Superior temporal gyrus (tissue), 1 donor: ENCODE results near the gene BAMBI.
A peak's percentile ranks its signal among the peaks of the same experiment; 100 is the strongest.

Experiments
- DNase-seq: peaks from one replicate; pipeline ENCODE4 v3.0.0-alpha.2; 2016; ENCODE audit errors: extremely low spot score

The BAMBI gene

DNA sequence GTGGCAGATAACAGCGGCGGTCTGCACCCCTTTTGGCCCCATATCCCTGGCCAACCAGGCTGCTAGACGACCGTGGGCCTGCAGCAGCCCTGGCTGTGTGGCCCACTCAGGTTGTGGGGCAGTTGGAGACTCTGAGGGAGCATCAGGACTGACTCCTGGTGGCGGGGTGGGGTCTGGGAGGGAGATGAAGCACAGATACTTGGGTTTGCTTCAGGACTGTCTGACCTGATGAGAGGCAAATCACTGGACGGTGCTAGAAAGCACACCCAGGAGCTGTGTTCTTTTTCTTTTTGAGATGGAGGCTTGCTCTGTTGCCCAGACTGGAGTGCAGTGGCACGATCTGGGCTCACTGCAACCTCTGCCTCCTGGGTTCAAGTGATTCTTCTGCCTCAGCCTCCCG lies 28.2 kb downstream of the BAMBI start:
- DNase-seq = no peak

- DNase-seq = no peak
Observed at GRCh38 chr10:28709001-28709710, 31.8 kb downstream of the BAMBI start.

DNA sequence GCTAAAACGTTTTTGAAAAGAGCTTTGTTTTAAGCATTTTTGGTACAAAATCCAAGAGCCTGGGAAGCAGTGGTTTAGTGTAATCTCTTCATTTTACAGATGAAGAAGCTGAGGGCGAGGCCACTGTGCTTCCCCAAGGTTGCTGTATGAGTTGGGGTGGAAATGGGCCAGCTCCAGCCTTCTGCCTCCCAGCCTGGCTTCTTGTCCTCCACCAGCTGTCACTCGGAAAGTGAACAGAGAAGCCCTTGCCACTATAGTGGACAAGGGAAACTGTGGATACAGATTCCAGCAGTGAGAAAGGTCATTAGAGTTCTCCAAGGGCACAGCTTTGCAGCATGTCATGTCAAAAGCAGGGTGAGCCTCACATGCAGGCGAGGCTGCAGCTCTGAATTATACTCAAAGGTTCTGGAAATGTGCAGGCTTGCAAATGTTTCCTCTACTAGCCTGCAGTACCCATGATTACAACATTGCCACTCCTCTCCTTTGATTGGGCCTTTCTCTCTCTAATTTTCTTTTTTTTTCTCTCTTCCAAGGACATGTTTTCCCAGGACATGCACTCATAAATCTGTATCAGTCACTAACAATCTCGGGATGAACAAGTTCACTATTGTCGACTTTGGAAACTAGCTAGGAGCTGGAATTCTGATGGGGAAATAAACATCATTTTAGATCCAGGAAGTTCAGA lies 33.0 kb downstream of the BAMBI start:
- no peak for DNase-seq

DNA sequence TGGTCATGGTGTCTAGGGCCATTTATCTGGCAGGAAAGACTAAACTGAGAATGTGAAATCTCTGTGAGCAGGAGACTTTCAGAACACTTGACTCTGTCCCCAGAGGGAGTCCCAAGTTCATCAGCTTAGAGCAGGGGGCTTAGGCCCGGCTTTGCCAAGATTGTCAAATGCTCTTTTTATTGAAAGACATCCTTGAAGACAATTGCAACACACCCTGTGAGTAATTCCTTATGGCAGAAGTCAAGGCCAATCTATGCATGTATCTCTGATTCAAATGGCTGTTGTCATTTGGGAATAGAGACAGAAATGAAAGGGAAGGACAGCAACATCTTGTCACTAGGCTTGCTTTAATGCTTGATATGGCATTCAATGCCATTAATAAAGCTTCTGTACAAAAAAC lies 33.7 kb downstream of the BAMBI start:
- no peak for DNase-seq

GRCh38 chr10:28711776-28712175 lies 34.5 kb downstream of the BAMBI start:
- no peak for DNase-seq

- DNase-seq = no peak
Observed at GRCh38 chr10:28713626-28714352, 36.5 kb downstream of the BAMBI start.

DNA sequence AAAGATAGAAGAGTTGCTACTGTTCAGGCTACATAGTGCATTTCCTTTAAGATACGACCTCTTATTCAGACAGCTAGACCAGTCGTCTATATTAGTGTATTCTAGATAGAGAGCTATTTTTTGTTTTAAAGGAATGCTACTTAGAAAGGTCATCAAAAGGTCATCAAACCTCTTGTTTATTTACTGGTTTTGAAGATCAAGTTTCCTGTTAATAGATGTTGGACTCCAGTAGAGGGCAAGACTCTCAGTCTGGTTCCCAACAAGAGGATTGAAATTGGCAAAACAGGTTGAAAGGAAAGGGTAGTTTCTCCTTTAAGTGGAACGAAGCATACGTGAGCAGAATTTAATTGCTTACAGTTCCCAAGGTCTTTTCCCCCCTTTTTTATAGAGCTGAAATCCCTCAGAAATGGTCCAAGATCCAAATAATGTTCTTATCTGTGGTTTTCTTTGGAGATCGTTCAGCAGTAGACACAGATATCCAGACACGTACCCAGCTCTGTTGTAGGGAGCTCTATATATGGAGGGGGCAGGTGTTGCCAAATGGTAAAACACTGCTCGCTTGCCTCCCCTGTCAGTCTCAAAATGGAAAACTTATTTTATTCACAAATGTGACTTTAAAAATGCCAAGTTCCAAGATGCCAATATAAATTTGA lies 37.2 kb downstream of the BAMBI start:
- DNase-seq = no peak

- DNase-seq = no peak
Observed at GRCh38 chr10:28715246-28715645, 37.9 kb downstream of the BAMBI start.

- no peak for DNase-seq
Observed at GRCh38 chr10:28715757-28716156, 38.4 kb downstream of the BAMBI start.

DNA sequence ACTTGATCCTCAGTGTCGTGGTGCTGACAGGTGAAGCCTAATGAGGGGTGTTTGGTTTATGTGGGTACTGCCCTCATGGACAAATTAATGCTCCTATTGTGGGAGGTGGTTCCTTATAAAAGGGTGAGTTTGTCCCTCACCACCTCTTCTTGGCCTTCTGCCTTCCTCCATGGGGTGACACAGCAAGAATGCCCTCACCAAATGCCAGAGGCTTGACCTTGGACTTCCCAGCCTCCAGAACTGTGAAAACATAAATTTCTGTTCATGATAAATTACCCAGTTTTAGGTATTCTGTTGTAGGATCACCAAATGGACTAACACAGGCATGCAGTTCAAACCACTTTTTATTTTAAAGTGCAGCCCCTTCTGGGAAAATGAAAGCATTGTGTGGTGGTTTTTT lies 39.4 kb downstream of the BAMBI start:
- DNase-seq = no peak

DNA sequence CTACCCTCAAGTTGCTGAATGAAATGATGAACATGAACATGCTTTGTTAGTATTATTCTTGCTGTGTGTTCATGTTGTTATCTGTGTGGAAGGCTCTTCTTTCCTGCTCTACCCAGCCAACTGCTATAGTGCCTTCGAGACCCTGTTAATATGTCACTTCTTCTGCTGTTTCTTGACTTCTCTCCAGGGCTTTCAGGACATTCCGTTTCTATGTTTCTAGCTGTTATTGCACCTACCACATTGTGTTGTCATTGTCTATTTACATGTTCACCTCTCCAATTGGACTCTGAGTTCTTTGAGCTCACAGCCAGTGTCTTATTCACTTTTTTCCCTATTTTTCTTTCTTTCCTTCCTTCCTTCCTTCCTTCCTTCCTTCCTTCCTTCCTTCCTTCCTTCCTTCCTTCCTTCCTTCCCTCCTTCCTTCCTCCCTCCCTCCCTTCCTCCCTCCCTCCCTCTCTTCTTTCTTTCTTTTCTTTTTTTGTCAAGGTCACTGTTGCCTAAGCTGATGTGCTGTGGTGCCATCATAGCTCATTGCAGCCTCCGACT lies 40.4 kb downstream of the BAMBI start:
- DNase-seq = no peak

DNA sequence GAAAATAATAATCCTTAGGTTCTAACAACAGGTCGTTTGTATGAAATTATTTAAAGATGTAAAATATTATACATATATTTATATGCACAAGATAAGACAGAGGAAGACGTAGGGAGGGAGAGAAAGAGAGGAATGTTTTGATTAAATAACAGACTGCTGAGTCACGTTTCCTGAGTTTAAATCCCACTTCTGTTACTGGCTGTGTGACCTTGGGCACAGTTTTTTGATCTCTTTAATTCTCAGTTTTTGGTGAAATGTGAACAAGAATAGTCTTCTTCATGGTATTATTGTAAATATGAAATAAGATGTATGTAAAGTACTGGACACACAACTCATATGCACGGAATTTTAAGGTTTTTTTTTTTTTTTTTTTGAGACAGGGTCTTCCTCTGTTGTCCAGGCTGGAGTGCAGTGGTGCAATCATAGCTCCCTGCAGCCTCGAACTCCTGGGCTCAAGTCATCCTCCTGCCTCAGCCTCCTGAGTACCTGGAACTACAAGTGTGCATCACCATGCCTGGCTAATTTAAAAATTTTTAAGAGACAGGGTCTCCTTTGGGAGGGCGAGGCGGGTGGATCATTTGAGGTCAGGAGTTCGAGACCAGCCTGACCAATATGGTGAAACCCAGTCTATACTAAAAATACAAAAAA lies 42.6 kb downstream of the BAMBI start:
- DNase-seq = no peak

DNA sequence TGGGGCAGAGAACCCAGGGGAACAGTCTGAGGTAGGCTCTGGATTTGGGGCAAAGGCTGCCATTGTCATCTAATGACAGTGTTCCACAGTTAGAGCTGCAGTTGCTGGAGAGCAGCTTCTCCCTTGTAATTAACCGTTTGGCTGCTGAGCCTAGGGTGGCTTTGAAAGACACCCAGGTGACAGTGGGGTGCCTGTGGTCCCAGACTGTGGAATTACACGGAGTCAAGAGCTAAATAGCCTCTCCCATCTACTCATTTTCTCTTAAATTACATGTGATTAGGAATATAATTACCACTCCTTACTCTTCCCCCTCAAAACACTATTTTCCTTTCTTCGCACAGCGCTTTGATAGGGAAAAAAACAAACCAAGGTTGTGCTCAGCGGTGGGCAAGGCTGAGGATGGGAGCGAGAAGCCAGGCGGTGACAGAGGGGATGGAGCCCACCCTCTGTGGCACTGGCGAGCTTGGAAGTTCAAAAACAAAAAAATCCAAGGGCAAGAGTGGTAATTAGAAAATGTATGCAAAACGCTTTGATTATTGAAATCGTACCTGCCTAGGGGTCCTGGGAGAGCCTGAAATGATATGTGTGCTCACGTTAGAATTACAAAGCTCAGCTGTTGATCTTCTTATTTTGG lies 44.1 kb downstream of the BAMBI start:
- DNase-seq = no peak

- DNase-seq = peak; percentile 62
Observed at GRCh38 chr10:28722065-28722803, 44.9 kb downstream of the BAMBI start.

DNA sequence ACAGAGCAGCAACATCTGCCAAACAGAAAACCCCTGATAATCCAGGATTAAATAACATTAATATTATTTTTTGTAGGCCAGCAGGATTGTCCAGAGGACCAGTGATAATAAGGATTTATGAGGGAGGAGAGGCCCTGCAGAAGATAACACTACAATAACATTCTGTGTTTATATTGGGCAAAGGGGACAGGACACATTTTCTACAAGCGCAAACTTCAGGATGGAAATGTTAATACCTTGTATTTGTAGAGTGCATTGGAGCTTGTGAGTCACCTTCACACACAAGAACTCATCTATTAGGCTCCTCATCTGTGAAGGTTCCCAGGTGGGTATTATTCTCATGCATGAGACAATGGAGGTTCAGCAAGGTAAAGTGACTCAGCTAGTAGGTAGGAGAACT lies 51.0 kb downstream of the BAMBI start:
- DNase-seq = no peak

- DNase-seq = no peak
Observed at GRCh38 chr10:28730031-28730778, 52.9 kb downstream of the BAMBI start.

GRCh38 chr10:28732091-28732490 lies 54.8 kb downstream of the BAMBI start:
- DNase-seq = no peak
